Psoas muscle (tissue), 8 donors: Measurements from ENCODE around the gene SLC35D3. TPM values are rescaled to one million over a fixed set of nuclear protein-coding genes. Genes with fewer than 3 reads are reported as not detected.

Experiments used
- ATAC-seq, 4 donors: fragments of 200-7000 bp; cut with Tn5 transposase; one replicate each; pipeline ENCODE4 v1.9.1; 2020; ENCODE audit warnings: moderate library complexity in 3 of 4, mild to moderate bottlenecking in 2 of 4
- DNase-seq, 2 donors: peaks; one replicate each; pipeline ENCODE4 v3.0.0-alpha.2; 2020
- H3K27ac ChIP-seq: fragments of 200-600 bp; one replicate; pipeline ENCODE4 v1.8.0; 2022
- H3K27me3 ChIP-seq, 3 donors: fragments of 200-600 bp in 1 of 3; one replicate each; pipeline versions ENCODE4 v1.6.1 to v1.8.0; 2013 to 2022; ENCODE audit warnings: low read length in 2 of 3, mild to moderate bottlenecking in 2 of 3, moderate library complexity in 1 of 3; ENCODE audit not compliant: insufficient read depth in 3 of 3
- H3K36me3 ChIP-seq, 2 donors: fragments of 200-600 bp in 1 of 2; one replicate each; pipeline versions ENCODE4 v1.6.1 to v1.8.0; 2013 to 2022; ENCODE audit warnings: low read depth in 1 of 2, mild to moderate bottlenecking in 1 of 2, moderate library complexity in 1 of 2; ENCODE audit not compliant: insufficient read depth in 1 of 2
- H3K4me1 ChIP-seq: fragments of 200-600 bp; one replicate; pipeline ENCODE4 v1.8.0; 2022
- H3K4me3 ChIP-seq: fragments of 200-600 bp; one replicate; pipeline ENCODE4 v1.8.0; 2022; ENCODE audit warnings: mild to moderate bottlenecking
- H3K9me3 ChIP-seq: fragments of 200-600 bp; one replicate; pipeline ENCODE4 v1.8.0; 2022
- CTCF ChIP-seq: fragments of 200-600 bp; IDR thresholded peaks from one replicate; pipeline ENCODE4 v1.8.0; 2022; ENCODE audit warnings: antibody characterized with exemption
- WGBS, 3 donors: extraction: QIAGEN DNeasy Blood & Tissue Kit; methylation state at CpG; one replicate each; pipeline versions ENCODE4 v1.1.6 to v1.1.7; 2013; 5-methylcytosine and 5-hydroxymethylcytosine counted together
- intact Hi-C, 2 donors: fragments of 100-400 bp; cut with DNase I; formaldehyde crosslinking; loops; one replicate each; pipeline versions ENCODE4 v1.11.0 to v1.14.2; 2022
- polyA plus RNA-seq, 3 donors: library from polyadenylated mRNA; stranded (reverse); fragments of 200-250 nt; gene quantifications; one replicate each; pipeline ENCODE4 v1.2.3, GENCODE V29; 2013
- total RNA-seq, 4 donors: library from RNA; stranded (reverse); fragmentation: NEBNext Ultra II Directional in 2 of 4; extraction: Animal tissue kit (Norgen Biotek cat#: 25700) in 2 of 4; gene quantifications; one replicate each; pipeline versions ENCODE4 v1.2.1 to v1.2.4, GENCODE V29; 2021 to 2023
- donor health status: healthy with polysubstance abuse.
- donor health status: DM: no; HTN: no; CAD: no; lungs with moderate emphysema.
- donor health status: Bipolar disorder and iron deficiency.
- donor health status: healthy.
- donor health status: DM: yes; HTN: yes; CAD: no.
- donor health status: DM: no; HTN: no; CAD: no.
- donor health status: DM: no; HTN: no; CAD: no.
- donor health status: DM: yes; HTN: yes; CAD: no.

SLC35D3 gene
- total and polyA plus RNA-seq, 7 donors: not detected

- intact Hi-C loops: no loop called here
- Histone ChIP-seq H3K36me3 (no peaks in the 10 kb centered on the region), H3K4me3 (no peak overlapping the region), H3K27me3 (no peaks in the 10 kb centered on the region), H3K9me3 (no peaks in the 10 kb centered on the region), H3K27ac (no peak overlapping the region), H3K4me1 (no peaks in the 10 kb centered on the region)
- DNase-seq (no peak), ATAC-seq (peak in 1 of 4 donors; percentile 28)
- 85 to 92% (median 89%) methylated on average over 3 of the region's 3 CpGs for WGBS, 3 donors
- TF ChIP-seq CTCF: no peak
These were observed 36.0 kb upstream of the SLC35D3 start for GRCh38 chr6:136886091-136886490.

- ATAC-seq (no peak), DNase-seq (no peak)
- Histone ChIP-seq H3K27me3 (no peaks in the 10 kb centered on the region), H3K36me3 (no peaks in the 10 kb centered on the region), H3K4me1 (no peaks in the 10 kb centered on the region), H3K4me3 (no peak overlapping the region), H3K27ac (no peak overlapping the region), H3K9me3 (no peaks in the 10 kb centered on the region)
- no peak for TF ChIP-seq CTCF
- 43 to 93% (median 56%) methylated on average over 1 of the region's 1 CpG for WGBS, 3 donors
- intact Hi-C loops: no loop called here
These were observed 34.1 kb upstream of the SLC35D3 start for GRCh38 chr6:136887953-136888352.

- intact Hi-C loops: no loop called here
- 83 to 84% (median 84%) methylated on average over 6 of the region's 6 CpGs for WGBS, 3 donors
- DNase-seq (no peak), ATAC-seq (no peak)
- H3K27me3 ChIP-seq: no peaks in the 10 kb centered on the region
- H3K4me1 ChIP-seq: no peaks in the 10 kb centered on the region
- H3K4me3 ChIP-seq: no peak overlapping the region
- TF ChIP-seq CTCF: no peak
- H3K9me3 ChIP-seq: no peaks in the 10 kb centered on the region
- H3K36me3 ChIP-seq: no peaks in the 10 kb centered on the region
- no peak overlapping the region for H3K27ac ChIP-seq
These were observed 32.6 kb upstream of the SLC35D3 start for GRCh38 chr6:136889271-136890193.

- TF ChIP-seq CTCF: no peak
- Histone ChIP-seq H3K27ac (no peak overlapping the region), H3K36me3 (no peaks in the 10 kb centered on the region), H3K27me3 (no peaks in the 10 kb centered on the region), H3K4me3 (no peak overlapping the region), H3K4me1 (no peaks in the 10 kb centered on the region), H3K9me3 (no peaks in the 10 kb centered on the region)
- WGBS, 3 donors: 80 to 81% (median 80%) methylated on average over 4 of the region's 4 CpGs
- ATAC-seq (no peak), DNase-seq (no peak)
- intact Hi-C loops: no loop called here
These were observed 31.8 kb upstream of the SLC35D3 start for GRCh38 chr6:136890194-136890839.
